Colon (tissue), 2 donors: Measurements from ENCODE around the gene SHISAL1.

Experiments
- FAIRE-seq: peaks from 2 replicates; lab custom pipeline; 2012; peaks lifted over from hg19 to GRCh38; lab: Jason Lieb, UNC
- donor health status: control.
- donor health status: control.

SHISAL1 gene

GRCh38 chr22:44231233-44231632, 81.5 kb downstream of the SHISAL1 start:
- FAIRE-seq = no peak

GRCh38 chr22:44229809-44230208, 82.9 kb downstream of the SHISAL1 start:
- no peak for FAIRE-seq

GRCh38 chr22:44229331-44229730, 83.4 kb downstream of the SHISAL1 start:
- no peak for FAIRE-seq

- no peak for FAIRE-seq
These were observed 86.9 kb downstream of the SHISAL1 start for GRCh38 chr22:44225812-44226211.

GRCh38 chr22:44225091-44225689, 87.6 kb downstream of the SHISAL1 start:
- FAIRE-seq = no peak

- no peak for FAIRE-seq
These were observed 88.6 kb downstream of the SHISAL1 start for GRCh38 chr22:44224166-44224565.

- no peak for FAIRE-seq
These were observed 90.9 kb downstream of the SHISAL1 start for GRCh38 chr22:44221710-44222475.

GRCh38 chr22:44220727-44221680, 91.7 kb downstream of the SHISAL1 start:
- FAIRE-seq = no peak

- FAIRE-seq = no peak
These were observed 93.5 kb downstream of the SHISAL1 start for GRCh38 chr22:44219101-44219870.

- FAIRE-seq = no peak
These were observed 94.7 kb downstream of the SHISAL1 start for GRCh38 chr22:44218071-44218470.

GRCh38 chr22:44217346-44217745, 95.4 kb downstream of the SHISAL1 start:
- no peak for FAIRE-seq

GRCh38 chr22:44215287-44215686, 97.5 kb downstream of the SHISAL1 start:
- no peak for FAIRE-seq

GRCh38 chr22:44214764-44215163, 98.0 kb downstream of the SHISAL1 start:
- no peak for FAIRE-seq

GRCh38 chr22:44214187-44214586, 98.6 kb downstream of the SHISAL1 start:
- no peak for FAIRE-seq

GRCh38 chr22:44213489-44214043, 99.2 kb downstream of the SHISAL1 start:
- no peak for FAIRE-seq

GRCh38 chr22:44212936-44213335, 99.8 kb downstream of the SHISAL1 start:
- FAIRE-seq = no peak

GRCh38 chr22:44211946-44212930, 100.5 kb downstream of the SHISAL1 start:
- FAIRE-seq = no peak

- no peak for FAIRE-seq
These were observed 101.3 kb downstream of the SHISAL1 start for GRCh38 chr22:44211256-44211945.

- FAIRE-seq = no peak
These were observed 102.0 kb downstream of the SHISAL1 start for GRCh38 chr22:44210722-44211121.

GRCh38 chr22:44209343-44209742, 103.4 kb downstream of the SHISAL1 start:
- no peak for FAIRE-seq
